Glutamatergic neuron (in vitro differentiated cells): ENCODE results near the gene LILRA6. TPM values are rescaled to one million over a fixed set of nuclear protein-coding genes. Genes with fewer than 3 reads are reported as not detected.
"Not testable (repeated sequence)": the region's sequence is repeated elsewhere in the genome, so short reads cannot be mapped to it uniquely, and the experiment has no call there.

Experiments
- DNase-seq: peaks from one replicate; pipeline ENCODE4 v3.0.0; 2022
- H3K27ac Mint-ChIP-seq: one replicate; pipeline ENCODE4 v1.8.0; 2020; ENCODE audit warnings: mild to moderate bottlenecking, mixed read lengths, inconsistent platforms; ENCODE audit not compliant: unreplicated experiment
- H3K27me3 Mint-ChIP-seq: one replicate; pipeline ENCODE4 v1.8.0; 2020; ENCODE audit warnings: mild to moderate bottlenecking, moderate library complexity, mixed read lengths, inconsistent platforms; ENCODE audit not compliant: unreplicated experiment
- H3K36me3 Mint-ChIP-seq: one replicate; pipeline ENCODE4 v1.8.0; 2020; ENCODE audit warnings: mild to moderate bottlenecking, mixed read lengths, inconsistent platforms; ENCODE audit not compliant: unreplicated experiment
- H3K4me1 Mint-ChIP-seq: one replicate; pipeline ENCODE4 v1.8.0; 2020; ENCODE audit warnings: mild to moderate bottlenecking, low read depth, mixed read lengths, inconsistent platforms; ENCODE audit not compliant: unreplicated experiment
- H3K4me3 Mint-ChIP-seq: one replicate; pipeline ENCODE4 v1.8.0; 2020; ENCODE audit warnings: mild to moderate bottlenecking, mixed read lengths, inconsistent platforms; ENCODE audit not compliant: unreplicated experiment
- H3K9me3 Mint-ChIP-seq: one replicate; pipeline ENCODE4 v1.8.0; 2020; ENCODE audit warnings: mild to moderate bottlenecking, moderate library complexity, mixed read lengths, inconsistent platforms; ENCODE audit not compliant: unreplicated experiment
- total RNA-seq: library from RNA; stranded (reverse); fragmentation: NEBNext Ultra II Directional; extraction: Animal tissue kit (Norgen Biotek cat#: 25700); gene quantifications from one replicate; pipeline ENCODE4 v1.2.1, GENCODE V29; 2021; ENCODE audit not compliant: unreplicated experiment
- TF ChIP-seq, protein P1 (sequence below): fragments of 200-600 bp; sonication (generic); IDR thresholded peaks from one replicate; pipeline ENCODE4 v1.5.0; 2021; ENCODE audit not compliant: partially characterized antibody, unreplicated experiment

Gene LILRA6
- total RNA-seq, 1 donor from 2014 or later: not detected

DNA sequence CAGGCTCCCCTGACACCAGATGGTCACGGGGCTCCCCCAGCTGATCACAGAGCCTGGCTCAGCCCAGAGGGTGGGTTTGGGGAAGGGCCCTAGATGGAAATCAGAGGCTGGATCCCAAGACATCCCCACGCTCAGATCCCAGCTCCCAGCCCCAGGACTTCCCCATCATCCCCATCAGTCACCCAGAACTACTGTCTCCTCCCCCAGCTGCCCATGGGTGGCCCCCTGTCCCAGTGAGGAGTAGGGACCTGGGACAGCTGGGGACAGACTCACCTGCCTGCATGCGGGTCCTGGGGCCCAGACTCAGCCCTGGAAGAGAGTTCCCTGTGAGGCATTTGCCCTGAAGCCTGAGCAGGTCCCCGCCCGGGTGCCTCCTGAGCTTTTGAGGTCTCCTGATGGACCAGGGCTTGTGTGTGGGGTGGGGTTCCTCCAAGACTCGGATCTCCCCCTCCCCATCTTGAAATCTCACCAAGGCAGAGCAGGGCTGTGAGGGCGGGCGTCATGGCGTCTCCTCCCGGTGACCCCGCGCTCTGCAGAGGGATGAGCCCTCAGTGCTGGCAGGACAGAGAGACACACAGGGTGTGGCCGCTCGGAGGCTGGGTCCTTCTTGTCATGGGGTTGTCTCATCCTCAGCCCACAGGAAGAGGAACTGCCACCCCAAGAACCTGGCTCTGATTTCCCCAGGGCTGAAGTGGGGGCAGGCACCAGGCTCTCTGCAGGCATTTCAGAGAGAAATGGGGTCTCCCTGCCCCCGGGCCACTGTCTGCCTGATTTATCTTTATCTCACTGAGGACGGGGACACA, 19.9 kb downstream of the LILRA6 start, which contains the start of gene LILRB3:
Gene LILRB3, minus strand, starts transcription at position 534 of the 803 bp plus-strand sequence. Its CDS starts 31 bp downstream, at position 503.
- not testable (repeated sequence) for H3K27ac Mint-ChIP-seq, H3K4me3 Mint-ChIP-seq, H3K36me3 Mint-ChIP-seq, H3K9me3 Mint-ChIP-seq, DNase-seq, H3K27me3 Mint-ChIP-seq
- H3K4me1 Mint-ChIP-seq: peaks cover 19% of the 10 kb centered on the region

DNA sequence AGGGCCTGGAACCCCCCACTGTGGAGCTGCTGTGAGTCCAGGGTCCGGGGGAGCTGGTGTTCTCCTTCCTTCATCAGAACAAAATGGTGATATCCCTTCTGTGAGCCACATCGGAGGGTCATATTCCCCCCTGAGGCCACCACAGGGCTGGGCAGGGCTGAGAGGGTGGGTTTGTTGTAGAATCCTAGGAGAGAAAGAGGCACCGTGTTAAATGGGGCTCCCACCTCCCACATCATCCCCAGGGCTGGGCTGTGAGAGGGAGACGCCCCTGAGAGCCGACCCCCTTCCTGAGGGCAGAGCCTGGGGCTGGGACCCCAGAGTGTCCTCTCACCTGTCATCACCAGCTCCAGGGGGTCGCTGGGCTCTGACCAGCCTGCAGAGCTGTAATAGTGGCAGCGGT, 20.6 kb downstream of the LILRA6 start:
- not testable (repeated sequence) for DNase-seq, H3K9me3 Mint-ChIP-seq, H3K4me3 Mint-ChIP-seq, H3K36me3 Mint-ChIP-seq, H3K27ac Mint-ChIP-seq
- Mint-ChIP-seq H3K27me3 (peaks cover 11% of the 10 kb centered on the region), H3K4me1 (peaks cover 24% of the 10 kb centered on the region)

DNA sequence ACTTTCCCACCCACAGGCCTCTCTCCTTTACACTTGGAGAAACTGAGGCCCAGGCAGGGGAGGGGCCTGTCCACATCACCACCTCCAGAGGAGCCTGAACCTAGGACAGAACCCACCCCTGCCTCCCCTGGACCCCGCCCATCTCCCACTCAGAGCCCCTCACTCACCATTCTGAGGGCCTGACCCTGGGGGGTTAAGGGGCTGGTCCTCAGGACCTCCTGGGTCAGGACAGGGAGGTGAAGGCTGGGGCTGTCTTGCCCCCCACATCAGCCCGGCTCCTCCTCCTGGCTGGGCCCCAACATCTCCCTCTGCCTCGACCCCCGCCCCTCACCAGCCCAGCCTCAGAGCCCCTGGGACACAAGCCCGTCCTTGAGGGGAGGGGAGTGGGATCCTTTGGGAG, 22.9 kb downstream of the LILRA6 start:
- DNase-seq, H3K9me3 Mint-ChIP-seq, H3K36me3 Mint-ChIP-seq, H3K27ac Mint-ChIP-seq, H3K4me3 Mint-ChIP-seq: not testable (repeated sequence)
- Mint-ChIP-seq H3K27me3 (peaks cover 11% of the 10 kb centered on the region), H3K4me1 (peaks cover 27% of the 10 kb centered on the region)

DNA sequence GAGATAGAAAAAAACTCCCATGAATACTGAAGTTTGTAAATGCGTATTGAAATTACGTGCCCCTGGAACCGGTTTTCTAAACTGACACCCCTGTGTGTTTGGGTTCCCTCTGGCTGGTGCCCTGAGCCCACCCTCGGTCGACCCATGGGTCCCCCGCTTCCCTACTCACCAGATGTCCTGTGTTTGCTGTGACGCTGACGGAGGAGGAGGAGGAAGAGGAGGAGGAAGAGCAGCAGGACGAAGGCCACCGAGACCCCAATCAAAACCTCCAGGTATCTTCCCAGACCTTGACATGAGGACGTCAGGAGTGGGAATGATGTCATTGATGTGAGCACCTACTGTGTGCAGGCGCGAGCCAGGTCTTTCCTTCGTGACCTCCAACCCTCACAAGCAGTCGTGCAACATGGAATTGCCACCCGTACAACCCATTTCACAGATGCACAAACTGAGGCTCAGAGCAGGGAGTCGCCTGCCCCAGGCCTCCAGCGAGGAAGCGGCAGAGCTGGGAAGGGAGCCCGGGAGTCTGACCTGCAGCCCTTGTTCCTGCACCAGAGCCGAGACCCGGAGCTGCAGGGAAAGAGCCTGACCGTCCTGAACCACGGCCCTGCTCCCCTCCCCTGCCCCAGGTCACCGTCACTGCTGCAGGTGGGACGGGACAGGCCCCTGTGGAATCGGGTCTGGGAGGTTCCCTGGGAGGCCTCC, 23.5 kb downstream of the LILRA6 start:
- Mint-ChIP-seq H3K36me3 (no peaks in the 10 kb centered on the region), H3K4me3 (peak overlapping the region; percentile 57), H3K4me1 (peaks cover 28% of the 10 kb centered on the region), H3K27ac (peak overlapping the region; percentile 76), H3K9me3 (peaks cover 10% of the 10 kb centered on the region), H3K27me3 (peaks cover 11% of the 10 kb centered on the region)
- DNase-seq: no peak
- TF ChIP-seq, protein P1, sequence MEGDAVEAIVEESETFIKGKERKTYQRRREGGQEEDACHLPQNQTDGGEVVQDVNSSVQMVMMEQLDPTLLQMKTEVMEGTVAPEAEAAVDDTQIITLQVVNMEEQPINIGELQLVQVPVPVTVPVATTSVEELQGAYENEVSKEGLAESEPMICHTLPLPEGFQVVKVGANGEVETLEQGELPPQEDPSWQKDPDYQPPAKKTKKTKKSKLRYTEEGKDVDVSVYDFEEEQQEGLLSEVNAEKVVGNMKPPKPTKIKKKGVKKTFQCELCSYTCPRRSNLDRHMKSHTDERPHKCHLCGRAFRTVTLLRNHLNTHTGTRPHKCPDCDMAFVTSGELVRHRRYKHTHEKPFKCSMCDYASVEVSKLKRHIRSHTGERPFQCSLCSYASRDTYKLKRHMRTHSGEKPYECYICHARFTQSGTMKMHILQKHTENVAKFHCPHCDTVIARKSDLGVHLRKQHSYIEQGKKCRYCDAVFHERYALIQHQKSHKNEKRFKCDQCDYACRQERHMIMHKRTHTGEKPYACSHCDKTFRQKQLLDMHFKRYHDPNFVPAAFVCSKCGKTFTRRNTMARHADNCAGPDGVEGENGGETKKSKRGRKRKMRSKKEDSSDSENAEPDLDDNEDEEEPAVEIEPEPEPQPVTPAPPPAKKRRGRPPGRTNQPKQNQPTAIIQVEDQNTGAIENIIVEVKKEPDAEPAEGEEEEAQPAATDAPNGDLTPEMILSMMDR: no peak

DNA sequence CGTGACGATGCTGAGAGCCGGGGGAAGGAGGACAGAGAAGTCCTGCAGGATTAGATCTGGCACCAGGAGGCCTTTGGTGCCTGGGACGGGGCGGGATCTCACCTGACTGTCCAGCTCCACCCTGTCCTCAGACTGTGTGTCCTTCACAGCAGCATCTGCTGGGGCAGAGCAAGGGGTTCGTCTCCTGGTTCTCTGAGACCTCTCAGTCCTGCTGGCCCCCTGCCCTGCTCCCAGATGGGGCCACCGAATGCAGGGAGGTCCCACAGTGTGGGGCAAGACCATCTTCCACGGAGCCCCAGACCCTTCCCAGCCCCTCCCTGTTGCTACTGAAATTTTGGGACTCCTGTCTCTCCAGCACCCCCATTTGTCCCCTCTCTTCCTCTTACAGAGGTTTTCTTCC, 24.3 kb downstream of the LILRA6 start:
- H3K27me3 Mint-ChIP-seq: peaks cover 10% of the 10 kb centered on the region
- peak overlapping the region; percentile 57 for H3K4me3 Mint-ChIP-seq
- peaks cover 10% of the 10 kb centered on the region for H3K9me3 Mint-ChIP-seq
- no peaks in the 10 kb centered on the region for H3K36me3 Mint-ChIP-seq
- DNase-seq: no peak
- peak overlapping the region; percentile 76 for H3K27ac Mint-ChIP-seq
- TF ChIP-seq, protein P1: no peak
- H3K4me1 Mint-ChIP-seq: peaks cover 28% of the 10 kb centered on the region

DNA sequence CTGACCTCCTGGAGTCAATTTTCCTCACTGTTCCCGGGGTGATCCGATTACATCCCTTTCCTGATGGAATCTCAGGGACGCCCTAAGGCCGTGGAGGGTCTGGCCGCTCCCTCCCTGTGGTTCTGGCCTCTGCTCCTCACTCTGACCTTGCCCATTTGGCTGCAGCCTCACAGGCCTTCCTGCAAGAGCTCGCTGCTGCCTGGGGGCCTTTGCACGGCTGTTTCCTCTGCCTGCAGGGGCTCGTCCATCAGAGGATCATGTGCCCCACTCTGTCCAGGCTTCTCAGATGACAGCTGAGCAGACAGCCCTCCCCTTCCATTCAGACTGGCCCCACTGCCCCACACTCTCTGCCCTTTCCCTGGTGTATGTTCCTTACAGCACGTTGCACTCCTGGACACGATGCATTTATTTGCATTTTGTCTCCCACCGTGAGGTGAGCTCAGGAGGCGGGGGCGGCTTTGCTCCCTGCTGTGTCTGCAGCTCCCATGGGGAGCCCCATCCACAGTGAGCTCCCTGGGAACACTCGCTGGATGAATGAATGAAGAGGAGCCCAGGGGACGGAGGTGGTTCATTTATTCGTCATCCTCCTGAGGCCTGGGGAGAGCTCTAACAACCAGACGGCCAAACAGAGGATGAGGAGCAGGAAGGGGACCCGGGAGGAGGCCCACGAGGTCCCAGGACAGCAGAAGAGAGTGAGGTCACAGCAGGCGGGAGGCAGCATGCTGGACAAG, 24.9 kb downstream of the LILRA6 start:
- DNase-seq: peak; percentile 57
- Mint-ChIP-seq H3K9me3 (peaks cover 11% of the 10 kb centered on the region), H3K4me1 (peaks cover 27% of the 10 kb centered on the region), H3K27ac (peak overlapping the region; percentile 76), H3K4me3 (peak overlapping the region; percentile 9)
- H3K27me3 Mint-ChIP-seq, H3K36me3 Mint-ChIP-seq: not testable (repeated sequence)
